Measurements from ENCODE around the gene SLC41A2. TPM values are rescaled to one million over a fixed set of nuclear protein-coding genes. Genes with fewer than 3 reads are reported as not detected.

Gene SLC41A2
- total and polyA plus RNA-seq, 2 of the 4 experiments (the other 2 are of a cell fraction) = 1.5 to 6.8 TPM

DNA sequence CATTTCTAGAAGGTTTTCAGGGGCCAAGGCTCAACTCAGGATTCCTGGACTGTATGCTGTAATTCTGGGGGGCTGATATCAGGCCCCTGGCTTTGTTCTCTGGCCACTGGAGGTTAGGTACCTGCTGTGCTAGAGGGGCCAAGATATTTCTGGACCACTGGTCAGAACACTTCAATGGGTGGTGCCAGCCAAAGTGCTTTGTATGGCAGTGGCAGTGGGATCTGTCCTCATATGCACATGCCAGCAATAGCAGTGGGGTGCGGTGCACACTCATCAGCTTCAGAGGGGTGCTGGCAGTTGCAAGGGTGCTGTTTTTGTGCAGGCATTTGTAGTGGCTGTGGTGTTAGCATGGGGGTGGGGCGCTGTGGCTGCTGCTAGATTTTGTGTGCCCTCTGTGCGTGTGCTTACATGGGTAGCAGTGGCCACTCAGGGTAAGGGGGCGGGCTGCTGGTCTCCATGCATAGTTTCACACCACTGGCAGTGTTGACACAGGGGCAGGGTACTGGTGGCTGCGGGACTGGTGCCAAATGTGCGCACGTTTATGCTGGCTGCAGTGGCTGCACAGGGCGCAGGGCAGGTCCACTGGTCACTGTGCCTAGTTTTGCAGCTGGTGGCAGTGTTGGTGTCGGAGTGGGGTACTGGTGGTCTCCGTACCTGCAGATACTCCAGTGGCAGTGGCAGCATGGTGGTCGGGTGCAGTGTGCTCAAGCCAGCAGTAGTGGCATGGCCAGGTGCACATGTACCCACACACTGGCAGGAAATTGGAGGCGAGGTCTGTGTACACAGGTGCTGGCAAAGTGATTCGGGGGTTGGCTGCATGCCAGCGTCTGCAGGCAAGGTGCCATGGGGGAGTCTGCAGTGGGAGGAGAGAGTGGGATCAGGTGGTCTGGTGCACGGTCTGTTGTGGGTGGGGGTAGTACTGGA lies 40.6 kb upstream of the SLC41A2 start:
- in situ Hi-C loops (cut with MboI; ENCODE audit: low sequenced_read_pairs) (no loop called here), dilution Hi-C loops (cut with HindIII; ENCODE audit: low sequenced_read_pairs, unreplicated experiment) (no loop called here), intact Hi-C loops (cut with micrococcal nuclease) (no loop called here)
- H2BK20ac ChIP-seq (ENCODE audit: low read depth, low read length) = no peak overlapping the region
- ChIA-PET POLR2A (ENCODE audit: unreplicated experiment) (no interaction called here), CTCF (no interaction called here)
- no peak overlapping the region for H3K27ac ChIP-seq (ENCODE audit: insufficient read depth, low read length)
- no peak overlapping the region for H3K4ac ChIP-seq (ENCODE audit: low read depth, low read length)
- H2BK15ac ChIP-seq (ENCODE audit: low read depth, low read length) = no peak overlapping the region
- H3K9me3 ChIP-seq (ENCODE audit: control insufficient read depth, insufficient read depth, low read length) = no peaks in the 10 kb centered on the region
- no peak overlapping the region for H3K4me3 ChIP-seq (ENCODE audit: insufficient read depth, low read depth, low read length)
- no peak overlapping the region for H3K9ac ChIP-seq (ENCODE audit: low read depth, low read length)
- no peak overlapping the region for H4K91ac ChIP-seq (ENCODE audit: insufficient read depth, low read depth, low read length)
- no peak overlapping the region for H2BK5ac ChIP-seq (ENCODE audit: low read depth, low read length, poor library complexity, severe bottlenecking)
- H4K20me1 ChIP-seq (ENCODE audit: insufficient read depth, low read length) = no peaks in the 10 kb centered on the region
- H4K8ac ChIP-seq (ENCODE audit: low read depth in 2 of 2, low read length in 2 of 2) = no peak overlapping the region
- H2AFZ ChIP-seq (replicated peaks; ENCODE audit: low read length, poor library complexity) = no peak overlapping the region
- H3K4me1 ChIP-seq (ENCODE audit: control insufficient read depth, insufficient read depth, low read length) = no peaks in the 10 kb centered on the region
- no peak overlapping the region for H3K56ac ChIP-seq (ENCODE audit: extremely low read depth, insufficient read depth, low read length)
- 94% methylated on average over 11 of the region's 15 CpGs; no CpG with 5 or more reads in 1 of the 2 experiments for WGBS, 2 experiments (ENCODE audit: extremely low coverage in 2 of 2, insufficient read length in 1 of 2)
- H3K14ac ChIP-seq (replicated peaks; ENCODE audit: low read depth, low read length) = no peak overlapping the region
- no peak overlapping the region for H2BK120ac ChIP-seq (ENCODE audit: low read depth, low read length)
- DNase-seq = no peak
- peaks cover 0 to 4% of the 10 kb centered on the region in 2 experiments; a peak in 1 of 4 replicates for H3K79me1 ChIP-seq (ENCODE audit: low read depth in 1 of 2, low read length in 2 of 2)
- no peak overlapping the region for H3K23ac ChIP-seq (ENCODE audit: low read depth, low read length)
- no peak overlapping the region for H2AK5ac ChIP-seq (ENCODE audit: low read depth, low read length)
- peaks cover 23% of the 10 kb centered on the region for H3K36me3 ChIP-seq (ENCODE audit: control insufficient read depth, insufficient read depth, low read length)
- H3K4me2 ChIP-seq (ENCODE audit: low read depth, low read length) = no peak overlapping the region
- H4K5ac ChIP-seq (ENCODE audit: low read depth, low read length) = no peak overlapping the region
- H3K27me3 ChIP-seq (ENCODE audit: control insufficient read depth, insufficient read depth, low read length) = no peaks in the 10 kb centered on the region
- BruUV-seq (replicated peaks) = no TSS peak
- ATAC-seq (ENCODE audit: low read depth) = no peak
- TF ChIP-seq, protein P1, sequence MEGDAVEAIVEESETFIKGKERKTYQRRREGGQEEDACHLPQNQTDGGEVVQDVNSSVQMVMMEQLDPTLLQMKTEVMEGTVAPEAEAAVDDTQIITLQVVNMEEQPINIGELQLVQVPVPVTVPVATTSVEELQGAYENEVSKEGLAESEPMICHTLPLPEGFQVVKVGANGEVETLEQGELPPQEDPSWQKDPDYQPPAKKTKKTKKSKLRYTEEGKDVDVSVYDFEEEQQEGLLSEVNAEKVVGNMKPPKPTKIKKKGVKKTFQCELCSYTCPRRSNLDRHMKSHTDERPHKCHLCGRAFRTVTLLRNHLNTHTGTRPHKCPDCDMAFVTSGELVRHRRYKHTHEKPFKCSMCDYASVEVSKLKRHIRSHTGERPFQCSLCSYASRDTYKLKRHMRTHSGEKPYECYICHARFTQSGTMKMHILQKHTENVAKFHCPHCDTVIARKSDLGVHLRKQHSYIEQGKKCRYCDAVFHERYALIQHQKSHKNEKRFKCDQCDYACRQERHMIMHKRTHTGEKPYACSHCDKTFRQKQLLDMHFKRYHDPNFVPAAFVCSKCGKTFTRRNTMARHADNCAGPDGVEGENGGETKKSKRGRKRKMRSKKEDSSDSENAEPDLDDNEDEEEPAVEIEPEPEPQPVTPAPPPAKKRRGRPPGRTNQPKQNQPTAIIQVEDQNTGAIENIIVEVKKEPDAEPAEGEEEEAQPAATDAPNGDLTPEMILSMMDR (conservative IDR thresholded peaks at IDR 0.05; ENCODE audit: low read depth, low read length) = no peak
- no peak overlapping the region for H3K18ac ChIP-seq (ENCODE audit: low read depth, low read length)
- H2AK9ac ChIP-seq (replicated peaks; ENCODE audit: low read depth, low read length, poor library complexity) = no peak overlapping the region
- peaks cover 6% of the 10 kb centered on the region; the same call in 1 of the 2 replicates for H3K9me1 ChIP-seq (ENCODE audit: insufficient read depth, low read length)
